ENCODE results near the gene COL12A1.

- TF ChIP-seq YY1 (IDR thresholded peaks at IDR 0.05; ENCODE audit: insufficient read depth, insufficient read length) (no peak), ZNF274 (IDR thresholded peaks at IDR 0.05; ENCODE audit: low read depth, low read length) (no peak), SUZ12 (IDR thresholded peaks at IDR 0.05; ENCODE audit: extremely low read depth, insufficient read depth, insufficient read length) (no peak)
Observed at GRCh38 chr6:75126518-75126917, 79.3 kb downstream of the COL12A1 start.
